Measurements from ENCODE around the gene ARHGEF28. TPM values are rescaled to one million over a fixed set of nuclear protein-coding genes. Genes with fewer than 3 reads are reported as not detected.

ARHGEF28 gene

Small RNAs within 50 kb of the gene (small RNA-seq; reads per million reads assigned to genes)
- not detected for gene RNU7-196P (ENCODE audit: low read depth)

Measured in mesenchymal stem cell (in vitro differentiated cells and primary cell).